T-helper 17 cell (primary cell): ENCODE results near the gene SLC37A3. TPM values are rescaled to one million over a fixed set of nuclear protein-coding genes. Genes with fewer than 3 reads are reported as not detected.

ENCODE experiments used
- ATAC-seq: fragments of 150-1000 bp; cut with Tn5 transposase; 2 replicates; pipeline ENCODE4 v1.10.0; 2021; ENCODE audit warnings: mild to moderate bottlenecking, moderate library complexity
- DNase-seq, 3 donors: peaks; one replicate each; pipeline versions ENCODE4 v3.0.0 to v3.0.0-alpha.2; 2020 to 2021
- H3K9me3 ChIP-seq: one replicate; pipeline ENCODE4 v1.7.0; 2013; ENCODE audit warnings: low read length, mild to moderate bottlenecking; ENCODE audit not compliant: control insufficient read depth, poor library complexity, severe bottlenecking
- H3K27ac Mint-ChIP-seq: one replicate; pipeline ENCODE4 v1.8.0; 2022; ENCODE audit warnings: mild to moderate bottlenecking, moderate library complexity, mixed read lengths
- H3K27me3 Mint-ChIP-seq: one replicate; pipeline ENCODE4 v1.8.0; 2022; ENCODE audit warnings: mixed read lengths
- H3K36me3 Mint-ChIP-seq: one replicate; pipeline ENCODE4 v1.8.0; 2022; ENCODE audit warnings: low read depth, mixed read lengths
- H3K4me1 Mint-ChIP-seq: one replicate; pipeline ENCODE4 v1.8.0; 2022; ENCODE audit warnings: mild to moderate bottlenecking, mixed read lengths
- H3K4me3 Mint-ChIP-seq: one replicate; pipeline ENCODE4 v1.8.0; 2022; ENCODE audit warnings: mild to moderate bottlenecking, moderate library complexity, mixed read lengths
- total RNA-seq, 4 donors: library from RNA in 2 of 4; stranded (reverse) in 2 of 4; gene quantifications; one replicate each; pipeline ENCODE4 v1.2.3 and lab custom pipeline; 2022 to 2026

SLC37A3 gene
- total RNA-seq: 10 to 100 TPM; 23.8 to 26.4 TPM
- 25.7 to 45.0 reads per million in 2 donors for total RNA-seq (lab: John Stamatoyannopoulos, UW)

- DNase-seq: peak; percentile 76 to 85 (median 78)
- peak; percentile 99 for ATAC-seq
- peaks cover 14% of the 10 kb centered on the region for H3K4me1 Mint-ChIP-seq
- H3K4me3 Mint-ChIP-seq: peak within 1 kb of the TSS; percentile 95
- H3K36me3 Mint-ChIP-seq: no peaks in the 10 kb centered on the region
- no peaks in the 10 kb centered on the region for H3K9me3 ChIP-seq
- H3K27me3 Mint-ChIP-seq: no peaks in the 10 kb centered on the region
- peak within 1 kb of the TSS; percentile 54 for H3K27ac Mint-ChIP-seq
These were observed at the start of gene SLC37A3 for GRCh38 chr7:140397784-140398750. SLC37A3 (minus strand) TSS chr7:140398530; CDS start chr7:140382526, 16,004 bp downstream.

GRCh38 chr7:140447841-140448240 is 49.5 kb upstream of the SLC37A3 start:
- H3K27ac Mint-ChIP-seq: no peak overlapping the region
- H3K4me1 Mint-ChIP-seq: peaks cover 25% of the 10 kb centered on the region
- H3K36me3 Mint-ChIP-seq: peaks cover 2% of the 10 kb centered on the region
- no peaks in the 10 kb centered on the region for H3K27me3 Mint-ChIP-seq
- H3K9me3 ChIP-seq: no peaks in the 10 kb centered on the region
- ATAC-seq (no peak), DNase-seq (no peak)
- H3K4me3 Mint-ChIP-seq: peak overlapping the region; percentile 36

- Mint-ChIP-seq H3K4me1 (peaks cover 19% of the 10 kb centered on the region), H3K4me3 (no peak overlapping the region), H3K27ac (no peak overlapping the region), H3K36me3 (no peaks in the 10 kb centered on the region), H3K27me3 (no peaks in the 10 kb centered on the region)
- no peak for DNase-seq
- H3K9me3 ChIP-seq: no peaks in the 10 kb centered on the region
- no peak for ATAC-seq
These were observed 48.1 kb upstream of the SLC37A3 start for GRCh38 chr7:140446467-140446866.

GRCh38 chr7:140441519-140441918 is 43.2 kb upstream of the SLC37A3 start:
- no peak for ATAC-seq
- Mint-ChIP-seq H3K36me3 (no peaks in the 10 kb centered on the region), H3K27ac (no peak overlapping the region), H3K4me1 (peaks cover 2% of the 10 kb centered on the region), H3K4me3 (no peak overlapping the region), H3K27me3 (no peaks in the 10 kb centered on the region)
- no peak for DNase-seq
- no peaks in the 10 kb centered on the region for H3K9me3 ChIP-seq

GRCh38 chr7:140440593-140440992 is 42.3 kb upstream of the SLC37A3 start:
- no peaks in the 10 kb centered on the region for H3K9me3 ChIP-seq
- no peak overlapping the region for H3K4me3 Mint-ChIP-seq
- ATAC-seq (no peak), DNase-seq (no peak)
- no peak overlapping the region for H3K27ac Mint-ChIP-seq
- peaks cover 2% of the 10 kb centered on the region for H3K4me1 Mint-ChIP-seq
- H3K27me3 Mint-ChIP-seq: no peaks in the 10 kb centered on the region
- no peaks in the 10 kb centered on the region for H3K36me3 Mint-ChIP-seq

- H3K9me3 ChIP-seq: no peaks in the 10 kb centered on the region
- no peak overlapping the region for H3K27ac Mint-ChIP-seq
- no peak for DNase-seq
- H3K4me3 Mint-ChIP-seq: no peak overlapping the region
- peaks cover 2% of the 10 kb centered on the region for H3K4me1 Mint-ChIP-seq
- no peak for ATAC-seq
- H3K36me3 Mint-ChIP-seq: no peaks in the 10 kb centered on the region
- H3K27me3 Mint-ChIP-seq: no peaks in the 10 kb centered on the region
These were observed 41.0 kb upstream of the SLC37A3 start for GRCh38 chr7:140439359-140439758.

GRCh38 chr7:140435252-140435895 is 37.0 kb upstream of the SLC37A3 start:
- Mint-ChIP-seq H3K4me3 (no peak overlapping the region), H3K27ac (no peak overlapping the region), H3K36me3 (no peaks in the 10 kb centered on the region), H3K27me3 (no peaks in the 10 kb centered on the region), H3K4me1 (no peaks in the 10 kb centered on the region)
- DNase-seq: no peak
- ATAC-seq: no peak
- H3K9me3 ChIP-seq: no peaks in the 10 kb centered on the region

GRCh38 chr7:140433396-140433795 is 35.1 kb upstream of the SLC37A3 start:
- Mint-ChIP-seq H3K27ac (no peak overlapping the region), H3K36me3 (no peaks in the 10 kb centered on the region), H3K27me3 (no peaks in the 10 kb centered on the region), H3K4me1 (no peaks in the 10 kb centered on the region), H3K4me3 (no peak overlapping the region)
- ATAC-seq: no peak
- DNase-seq: no peak
- H3K9me3 ChIP-seq: no peaks in the 10 kb centered on the region

GRCh38 chr7:140426130-140426529 is 27.8 kb upstream of the SLC37A3 start:
- no peak overlapping the region for H3K27ac Mint-ChIP-seq

GRCh38 chr7:140425718-140426117 is 27.4 kb upstream of the SLC37A3 start:
- DNase-seq: no peak

More at GRCh38 chr7:140426130-140426529, 27.8 kb upstream of the SLC37A3 start:
- Mint-ChIP-seq H3K36me3 (peaks cover 3% of the 10 kb centered on the region), H3K27me3 (no peaks in the 10 kb centered on the region), H3K4me1 (no peaks in the 10 kb centered on the region), H3K4me3 (no peak overlapping the region)
- no peak for ATAC-seq
- H3K9me3 ChIP-seq: no peaks in the 10 kb centered on the region
- DNase-seq: no peak

GRCh38 chr7:140423501-140423900 is 25.2 kb upstream of the SLC37A3 start:
- Mint-ChIP-seq H3K4me1 (peaks cover 2% of the 10 kb centered on the region), H3K27me3 (no peaks in the 10 kb centered on the region), H3K36me3 (peaks cover 6% of the 10 kb centered on the region), H3K27ac (no peak overlapping the region), H3K4me3 (no peak overlapping the region)
- DNase-seq: no peak
- no peaks in the 10 kb centered on the region for H3K9me3 ChIP-seq
- ATAC-seq: no peak

More at GRCh38 chr7:140425718-140426117, 27.4 kb upstream of the SLC37A3 start:
- H3K36me3 Mint-ChIP-seq: peaks cover 3% of the 10 kb centered on the region
- ATAC-seq: no peak
- H3K4me3 Mint-ChIP-seq: no peak overlapping the region
- H3K27ac Mint-ChIP-seq: no peak overlapping the region
- no peaks in the 10 kb centered on the region for H3K9me3 ChIP-seq
- H3K4me1 Mint-ChIP-seq: no peaks in the 10 kb centered on the region
- H3K27me3 Mint-ChIP-seq: no peaks in the 10 kb centered on the region

GRCh38 chr7:140421521-140421920 is 23.2 kb upstream of the SLC37A3 start:
- peaks cover 2% of the 10 kb centered on the region for H3K4me1 Mint-ChIP-seq
- no peak overlapping the region for H3K27ac Mint-ChIP-seq
- H3K4me3 Mint-ChIP-seq: no peak overlapping the region
- peaks cover 6% of the 10 kb centered on the region for H3K36me3 Mint-ChIP-seq
- no peak for ATAC-seq
- no peaks in the 10 kb centered on the region for H3K27me3 Mint-ChIP-seq
- no peak for DNase-seq
- no peaks in the 10 kb centered on the region for H3K9me3 ChIP-seq

GRCh38 chr7:140418653-140419052 is 20.3 kb upstream of the SLC37A3 start:
- Mint-ChIP-seq H3K4me1 (peaks cover 2% of the 10 kb centered on the region), H3K36me3 (peaks cover 2% of the 10 kb centered on the region), H3K27ac (no peak overlapping the region), H3K4me3 (no peak overlapping the region), H3K27me3 (no peaks in the 10 kb centered on the region)
- no peak for ATAC-seq
- DNase-seq: no peak
- no peaks in the 10 kb centered on the region for H3K9me3 ChIP-seq
